ENCODE measurements around the gene NLGN1.

Gene NLGN1

DNA sequence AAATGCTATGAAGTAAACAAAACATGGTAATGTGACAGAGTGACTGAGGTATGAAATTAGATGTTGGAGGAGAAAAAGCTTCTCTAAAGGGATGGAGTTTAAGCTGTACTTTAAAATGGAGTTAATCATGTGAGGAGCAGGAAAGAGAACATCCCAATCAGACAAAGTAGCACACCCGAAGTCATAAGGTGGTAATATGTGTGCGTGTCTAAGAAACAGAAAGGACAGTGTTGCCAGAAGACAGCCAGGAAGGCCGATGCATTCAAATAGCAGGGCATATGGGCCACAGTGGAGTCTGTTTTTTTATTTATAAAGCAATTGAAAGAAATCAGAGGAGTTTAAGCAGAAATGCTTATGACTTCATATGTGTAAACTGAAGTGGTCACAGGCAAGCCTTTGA lies 376.3 kb downstream of the NLGN1 start:
- DNase-seq = no peak

DNA sequence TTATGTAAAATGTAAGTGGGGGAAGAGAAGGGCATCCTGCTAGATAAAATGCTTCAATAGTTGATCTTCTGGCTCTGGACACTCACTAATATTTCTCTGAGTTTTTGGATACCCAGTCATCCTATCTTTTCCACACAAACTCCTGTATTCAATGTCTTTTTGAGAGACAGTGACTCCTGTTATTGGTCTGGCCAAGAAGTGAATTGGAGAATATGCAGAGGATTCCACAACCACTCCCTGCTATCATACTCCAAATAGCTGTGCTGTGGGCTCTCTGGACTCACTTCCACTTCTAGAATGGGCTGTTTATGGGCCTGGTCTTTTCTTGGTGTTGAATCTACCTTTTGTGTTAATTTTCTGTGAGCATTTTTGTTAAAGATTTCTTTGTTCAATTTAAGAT lies 376.8 kb downstream of the NLGN1 start:
- DNase-seq = no peak

DNA sequence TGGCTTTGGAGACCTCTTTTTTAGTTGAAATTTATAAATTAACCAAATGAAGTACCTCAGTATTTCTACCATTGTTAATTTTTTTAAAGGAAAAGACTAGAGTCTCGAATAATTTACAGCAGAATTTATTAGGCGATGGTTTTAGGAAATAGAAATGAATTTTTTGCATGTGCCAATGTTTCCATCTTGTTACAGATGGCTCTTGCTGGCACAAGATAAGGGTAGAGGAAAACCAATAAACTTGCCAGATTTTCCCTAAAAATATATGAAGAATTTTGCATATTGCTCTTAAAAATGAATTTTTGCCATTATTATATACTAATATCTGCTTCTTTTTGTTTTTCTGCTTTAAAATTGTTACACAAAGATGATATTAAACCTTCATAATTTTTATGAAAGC lies 380.7 kb downstream of the NLGN1 start:
- no peak for DNase-seq

DNA sequence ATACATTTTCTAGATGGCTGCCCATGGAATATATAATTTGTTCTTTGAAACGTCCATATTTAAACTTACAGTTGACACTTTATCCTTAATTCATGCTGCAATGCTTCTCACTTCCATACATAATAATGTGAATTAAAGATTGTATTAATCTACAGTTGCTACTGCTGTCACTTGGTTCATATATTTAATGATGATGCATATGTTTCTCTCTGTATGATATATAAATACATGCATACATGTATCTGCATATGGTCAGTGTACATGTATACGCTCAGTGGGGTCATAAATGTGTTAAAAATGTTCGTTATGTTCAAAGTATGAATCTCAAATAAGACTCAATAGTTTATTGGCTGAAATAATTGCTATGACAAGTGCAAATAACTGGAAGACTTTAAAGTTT lies 382.5 kb downstream of the NLGN1 start:
- no peak for DNase-seq

DNA sequence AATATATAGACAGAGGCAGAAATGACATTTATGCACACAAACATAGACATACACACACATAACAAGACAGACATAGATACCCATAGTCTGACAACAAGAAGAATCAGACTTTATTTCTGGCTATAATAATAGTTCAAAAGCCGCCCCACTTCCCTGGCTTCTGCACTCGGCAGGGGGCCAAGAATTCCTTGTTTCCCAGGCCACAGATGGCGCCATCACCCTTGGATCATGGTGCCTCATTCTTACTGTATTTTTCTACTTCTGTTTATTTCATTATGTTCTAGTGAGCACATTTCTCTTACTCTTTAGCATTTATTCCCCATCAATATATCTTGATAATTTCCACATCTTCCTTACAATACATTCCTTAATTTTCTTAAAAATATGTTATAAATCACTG lies 387.5 kb downstream of the NLGN1 start:
- DNase-seq = no peak

DNA sequence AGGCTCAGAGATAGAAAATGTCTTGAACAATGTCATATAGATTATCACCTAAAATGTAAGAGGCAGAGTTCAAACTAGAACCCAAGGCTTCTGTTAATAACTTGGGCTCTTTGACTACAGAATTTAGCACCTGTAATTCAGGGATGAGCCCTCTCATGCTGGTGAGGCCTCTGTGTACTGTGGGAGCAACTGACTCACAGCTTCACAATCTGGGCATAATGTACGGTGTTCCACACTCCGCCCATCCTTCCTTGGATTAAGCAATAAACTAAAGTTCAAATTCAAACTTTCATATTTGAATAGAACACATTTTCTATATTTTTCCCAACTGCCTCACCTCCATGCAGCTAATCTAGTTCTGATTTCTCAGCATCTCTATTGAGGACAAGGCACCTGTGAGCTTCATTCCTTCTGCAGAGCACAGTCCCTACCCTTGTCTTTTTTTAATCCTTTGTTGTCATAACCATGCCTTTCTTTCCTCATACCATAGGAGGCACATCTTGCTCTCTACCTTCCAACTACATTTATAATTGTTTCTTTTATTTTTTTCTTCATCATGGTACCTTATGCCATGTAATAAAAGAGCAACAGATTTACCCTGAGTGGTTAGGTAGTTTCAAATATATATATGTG lies 392.1 kb downstream of the NLGN1 start:
- no peak for DNase-seq

DNA sequence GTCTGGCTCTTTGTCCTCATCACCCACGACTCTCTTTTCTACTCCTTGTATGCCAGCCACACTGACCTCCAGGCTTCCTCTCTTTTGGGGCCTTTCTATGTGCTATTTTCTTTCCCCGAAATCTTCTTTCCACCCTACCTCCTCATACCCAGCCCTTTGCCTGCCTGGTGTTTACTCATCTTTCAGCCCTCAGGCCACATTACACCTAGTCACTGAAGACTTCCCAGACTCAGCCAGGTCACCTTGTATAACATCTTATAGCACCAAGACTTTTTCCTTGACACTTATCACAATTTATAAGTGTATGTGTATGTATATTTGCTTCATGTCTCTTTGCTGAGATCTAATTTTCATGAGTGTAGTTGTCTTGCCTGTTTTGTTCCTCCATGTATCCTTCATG lies 396.4 kb downstream of the NLGN1 start:
- DNase-seq = no peak

DNA sequence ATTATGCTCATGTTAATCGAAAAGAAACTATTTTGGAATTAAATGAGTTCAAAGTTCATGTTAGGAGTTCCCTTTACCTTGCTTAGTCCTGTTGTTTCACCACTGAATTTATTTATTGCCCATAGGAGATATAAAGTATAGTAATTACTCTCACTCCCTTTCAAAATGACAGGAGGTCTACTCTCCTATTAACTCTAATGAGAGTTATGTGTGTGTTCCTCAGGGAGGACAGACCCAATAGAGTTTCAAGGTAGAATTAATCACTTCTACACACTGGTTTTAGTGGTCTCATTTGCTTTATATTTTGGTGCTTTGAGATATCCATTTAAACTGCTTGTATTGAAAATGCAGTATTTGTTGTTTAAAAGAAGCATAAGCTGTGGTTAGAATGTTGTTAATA lies 398.9 kb downstream of the NLGN1 start:
- no peak for DNase-seq

DNA sequence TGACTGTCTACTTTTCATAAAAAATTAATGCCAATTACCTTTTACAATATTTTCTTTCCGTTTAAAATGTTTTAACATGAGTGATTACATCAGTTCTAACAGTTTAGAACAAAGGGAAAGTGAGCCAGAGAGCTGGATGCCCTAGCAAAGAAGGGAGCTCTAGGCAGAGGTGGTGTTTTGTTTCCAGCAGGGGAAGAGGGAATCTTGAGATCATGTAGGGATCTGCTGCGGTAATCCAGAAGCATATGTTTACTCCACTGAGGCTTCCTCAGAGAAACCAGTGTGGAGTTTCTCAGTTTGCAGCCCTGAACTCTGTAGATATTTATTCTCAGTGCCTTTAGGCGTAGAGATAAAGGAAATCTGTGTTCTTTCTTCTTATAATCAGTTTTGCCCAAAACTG lies 399.3 kb downstream of the NLGN1 start:
- DNase-seq = no peak

DNA sequence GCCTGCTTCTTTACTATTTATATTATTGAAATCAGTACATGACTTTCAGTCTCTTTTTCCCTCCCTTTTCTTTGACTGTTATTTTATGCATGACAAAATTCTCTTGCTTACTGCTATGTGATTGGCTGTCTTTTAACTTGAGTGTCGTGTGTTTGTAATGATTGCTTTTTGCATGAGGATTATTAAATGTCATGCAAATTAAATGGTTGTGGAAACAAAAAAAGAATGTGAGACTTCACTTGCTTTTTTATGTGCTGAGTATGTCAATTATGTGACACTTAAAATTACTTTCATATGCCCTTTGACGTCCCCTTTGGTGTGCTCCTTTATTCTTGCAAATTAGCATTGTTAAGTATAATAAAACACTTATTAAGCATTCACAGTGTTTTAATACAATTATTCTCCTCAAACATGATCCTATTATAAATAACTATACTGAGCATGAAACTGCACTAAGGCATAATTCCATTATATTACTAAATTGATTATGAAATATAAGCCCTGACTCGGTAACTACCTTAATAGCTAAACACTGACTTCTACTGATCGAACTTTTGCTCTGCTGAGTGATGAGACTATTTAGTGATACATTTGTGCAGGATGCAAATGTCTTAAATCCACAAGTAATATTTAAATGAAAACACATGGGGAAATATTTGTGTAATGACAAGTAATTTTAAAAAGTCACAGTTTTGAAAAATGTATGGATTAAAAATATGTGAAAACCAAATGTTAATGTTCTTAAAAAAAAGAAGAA lies 401.7 kb downstream of the NLGN1 start:
- no peak for DNase-seq

DNA sequence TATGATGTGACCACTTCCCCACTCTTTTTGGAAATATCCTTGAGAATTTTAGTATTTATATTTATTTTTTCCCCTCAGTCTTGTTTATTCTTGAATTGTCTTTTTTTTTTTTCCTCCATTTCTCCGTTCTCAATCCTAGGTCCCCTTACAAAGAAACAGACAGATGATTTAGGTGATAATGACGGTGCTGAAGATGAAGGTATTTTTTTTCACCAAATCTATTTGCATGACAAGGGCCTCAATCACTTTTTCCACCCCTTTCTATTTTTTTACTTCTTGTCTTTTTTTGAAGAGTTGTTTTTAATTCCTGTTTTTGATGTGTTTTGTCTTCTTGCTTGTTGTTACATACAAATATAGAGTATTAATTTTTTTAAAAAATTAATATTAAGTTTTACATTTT lies 402.6 kb downstream of the NLGN1 start:
- no peak for DNase-seq

DNA sequence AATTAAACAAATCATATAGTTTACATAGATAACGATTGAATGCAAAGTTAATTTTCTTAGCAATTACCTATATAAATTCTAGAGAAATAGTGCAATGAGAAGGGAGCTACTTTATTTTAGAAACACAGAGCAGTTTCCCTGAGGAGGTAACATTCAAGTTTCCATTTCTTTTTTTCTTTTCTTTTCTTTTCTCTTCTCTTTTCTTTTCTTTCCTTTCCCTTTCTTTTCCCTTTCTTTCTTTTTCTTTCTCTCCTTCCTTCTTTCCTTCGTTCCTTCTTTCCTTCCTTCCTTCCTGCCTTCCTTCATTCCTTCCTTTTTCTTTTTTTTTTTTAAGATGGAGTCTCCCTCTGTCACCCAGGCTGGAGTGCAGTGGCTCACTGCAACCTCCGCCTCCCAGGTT lies 417.3 kb downstream of the NLGN1 start:
- DNase-seq = no peak

DNA sequence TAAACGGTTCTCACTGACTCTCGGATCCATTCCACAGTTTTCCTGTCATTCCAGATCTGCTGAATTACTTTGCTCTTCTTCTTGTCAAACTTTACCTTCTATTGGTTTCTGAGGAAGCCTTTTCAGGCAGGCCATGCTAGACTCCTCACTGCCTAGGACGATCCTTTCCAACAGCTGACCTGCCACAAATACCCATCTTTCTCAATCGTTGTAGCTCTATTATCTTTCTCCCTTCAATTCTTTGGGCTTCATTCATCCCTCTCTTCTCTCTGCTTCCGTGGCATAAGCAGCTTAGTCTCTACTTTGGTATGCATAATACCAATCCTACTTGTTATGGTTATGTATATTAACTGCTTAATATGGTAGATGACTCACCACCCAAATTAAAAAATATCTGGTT lies 421.8 kb downstream of the NLGN1 start:
- no peak for DNase-seq

DNA sequence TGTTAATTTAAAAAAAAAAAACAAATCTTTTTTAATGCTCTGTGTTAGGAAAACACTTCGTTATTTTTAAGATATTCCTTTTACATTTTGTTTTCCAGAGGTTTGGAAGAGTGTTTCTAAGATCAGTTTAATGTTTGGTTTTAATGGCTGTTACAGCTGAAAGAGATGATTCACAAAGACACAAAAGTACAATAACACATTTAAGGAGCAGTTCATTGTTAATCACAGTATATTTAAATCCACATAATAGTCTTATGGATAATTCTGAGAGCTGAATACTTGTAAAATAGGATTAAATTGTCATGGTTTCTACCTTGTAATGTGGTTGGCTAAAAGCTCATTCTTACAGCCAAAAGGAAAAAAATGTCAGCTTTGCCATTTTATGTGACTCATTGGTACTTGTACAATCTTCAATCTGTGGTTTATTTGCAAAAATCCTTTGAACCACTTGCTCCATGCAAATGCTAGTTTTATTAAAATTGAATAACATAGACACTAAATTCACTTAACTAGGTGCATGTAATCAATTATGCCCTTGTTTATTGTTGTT lies 426.4 kb downstream of the NLGN1 start:
- DNase-seq = no peak

DNA sequence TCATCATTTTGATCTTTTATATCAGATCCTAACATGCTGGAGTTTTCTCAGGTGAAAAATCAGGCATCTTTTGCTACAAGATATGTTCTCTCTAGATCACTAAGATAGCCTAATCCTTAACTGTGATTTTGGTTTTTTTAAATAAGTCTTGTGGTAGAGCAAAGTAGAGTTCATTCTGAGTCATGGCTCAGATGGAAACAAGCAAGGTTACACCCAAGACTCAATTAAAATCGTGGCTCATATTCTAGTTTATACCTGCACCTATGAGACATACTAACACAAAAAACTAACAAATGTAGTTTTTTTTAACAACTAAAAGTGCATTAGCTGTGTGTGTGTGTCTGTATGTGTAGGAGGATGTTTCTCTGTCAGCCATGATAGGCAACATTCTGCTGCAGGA lies 428.2 kb downstream of the NLGN1 start:
- DNase-seq = no peak

DNA sequence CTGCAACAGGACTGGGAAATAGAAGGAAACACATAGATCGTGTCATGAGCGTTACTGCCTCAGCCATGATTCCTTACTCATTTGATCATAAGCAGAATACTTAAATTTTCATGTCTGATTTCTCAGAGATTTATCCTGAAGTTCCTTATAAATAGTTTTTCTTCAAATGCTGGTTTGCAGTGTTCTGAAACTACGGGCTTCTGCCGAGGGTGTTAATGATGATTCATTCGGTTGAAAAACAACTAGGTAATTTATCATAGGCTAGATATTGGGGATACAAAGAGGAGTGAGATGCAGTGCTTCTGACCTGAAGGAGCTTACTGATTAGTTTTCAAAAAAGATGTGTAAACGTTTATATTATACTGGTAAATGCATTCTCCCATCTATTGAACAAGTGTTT lies 428.9 kb downstream of the NLGN1 start:
- DNase-seq = no peak

DNA sequence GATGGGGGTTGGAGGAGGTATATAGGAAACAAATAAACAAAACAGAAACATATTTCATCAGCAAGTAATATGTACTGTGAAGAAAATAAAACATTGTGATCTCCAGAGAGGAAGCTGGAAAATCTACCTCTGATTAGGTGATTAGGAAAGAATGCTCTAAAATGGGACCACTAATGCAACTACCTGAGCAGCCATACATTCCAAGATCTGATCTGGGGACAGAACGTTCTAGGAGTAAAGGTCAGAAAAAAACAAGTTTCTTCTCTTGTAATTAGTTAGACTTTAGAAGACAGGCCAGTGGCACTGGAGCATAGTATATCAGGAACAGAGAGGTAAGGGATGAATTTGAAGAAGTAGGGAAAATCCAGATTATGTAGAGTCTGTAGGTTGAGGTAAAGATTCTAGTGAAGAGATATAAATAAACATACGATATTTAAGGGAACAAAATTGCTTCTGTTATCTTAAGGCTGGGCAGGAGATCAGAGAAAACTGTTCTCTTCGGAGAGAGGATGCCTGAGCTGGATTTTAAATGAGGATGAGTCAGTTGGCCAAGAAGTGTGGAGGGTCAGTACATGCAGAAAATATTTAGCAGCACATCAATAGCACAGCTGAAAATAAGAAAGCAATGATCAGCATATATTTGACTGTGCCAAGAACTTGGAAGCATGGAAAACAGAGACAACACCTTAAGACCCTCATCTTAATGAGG lies 429.5 kb downstream of the NLGN1 start:
- no peak for DNase-seq

DNA sequence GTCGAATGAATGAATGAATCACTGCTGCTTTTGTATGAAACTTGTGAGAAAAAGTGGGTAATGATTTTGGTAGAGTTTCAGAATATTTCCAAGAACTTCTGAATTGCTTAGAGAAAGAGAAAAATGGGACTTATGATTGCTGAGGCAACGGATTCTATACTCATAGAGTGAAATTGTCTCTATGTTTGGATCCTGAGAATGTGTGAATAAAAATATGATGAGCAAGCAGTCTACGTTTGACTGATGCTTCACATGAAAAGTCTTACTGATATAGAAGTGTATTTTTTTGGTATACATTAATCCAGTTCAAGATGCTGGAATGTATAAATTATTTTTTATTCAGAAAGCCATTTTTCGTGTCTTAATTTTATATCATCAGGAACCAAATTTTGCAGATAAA lies 441.1 kb downstream of the NLGN1 start:
- no peak for DNase-seq

DNA sequence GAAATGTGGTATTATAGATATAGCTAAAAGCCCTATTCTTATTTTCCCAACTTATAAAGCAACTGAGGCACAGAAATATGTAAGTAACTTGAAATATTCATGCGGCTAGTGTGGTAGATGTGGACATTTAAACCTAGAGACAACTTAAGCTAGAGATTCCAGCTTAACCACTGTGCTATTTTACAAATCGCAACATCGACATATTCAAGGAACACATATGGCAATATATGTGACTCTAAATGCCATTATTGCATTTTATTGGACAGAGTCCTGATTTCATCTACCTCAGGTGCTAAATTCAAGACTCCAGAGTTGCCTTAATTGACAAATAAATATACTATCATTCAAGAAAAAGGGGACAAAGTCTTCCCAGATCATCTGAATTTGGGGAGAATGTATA lies 442.3 kb downstream of the NLGN1 start:
- no peak for DNase-seq

DNA sequence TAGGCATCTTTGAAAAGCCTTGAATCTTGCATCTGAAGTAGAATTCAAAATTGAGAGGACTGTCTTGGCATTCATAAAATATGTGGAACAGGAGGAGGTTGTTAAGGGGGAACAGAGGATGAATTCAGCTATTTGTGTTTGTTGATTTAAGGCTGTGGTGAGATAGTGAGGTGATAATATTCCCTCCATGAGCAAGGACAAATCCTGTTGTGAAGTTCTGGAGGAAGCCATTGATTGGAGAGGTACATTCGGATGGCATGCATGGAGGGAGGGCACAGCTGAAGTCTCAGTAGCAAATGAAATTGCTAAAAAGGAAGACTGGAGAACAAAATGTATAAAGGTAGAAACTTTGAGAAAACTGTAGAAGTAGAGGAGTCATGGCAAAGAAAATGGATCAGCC lies 443.8 kb downstream of the NLGN1 start:
- DNase-seq = no peak

DNA sequence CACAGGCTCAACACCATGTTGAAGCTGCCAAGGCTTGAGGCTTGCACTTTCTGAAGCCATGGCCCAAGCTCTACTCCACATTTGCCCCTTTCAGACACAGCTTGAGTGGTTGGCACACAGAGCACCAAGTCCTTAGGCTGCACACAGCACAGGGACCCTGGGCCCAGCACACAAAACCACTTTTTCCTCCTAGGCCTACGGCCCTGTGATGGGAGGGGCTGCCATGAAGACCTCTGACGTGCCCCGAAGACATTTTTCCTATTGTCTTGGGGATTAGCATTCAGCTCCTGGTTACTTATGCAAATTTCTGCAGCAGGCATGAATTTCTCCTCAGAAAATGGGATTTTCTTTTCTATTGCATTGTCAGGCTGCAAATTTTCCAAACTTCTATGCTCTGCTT lies 445.5 kb downstream of the NLGN1 start:
- no peak for DNase-seq

DNA sequence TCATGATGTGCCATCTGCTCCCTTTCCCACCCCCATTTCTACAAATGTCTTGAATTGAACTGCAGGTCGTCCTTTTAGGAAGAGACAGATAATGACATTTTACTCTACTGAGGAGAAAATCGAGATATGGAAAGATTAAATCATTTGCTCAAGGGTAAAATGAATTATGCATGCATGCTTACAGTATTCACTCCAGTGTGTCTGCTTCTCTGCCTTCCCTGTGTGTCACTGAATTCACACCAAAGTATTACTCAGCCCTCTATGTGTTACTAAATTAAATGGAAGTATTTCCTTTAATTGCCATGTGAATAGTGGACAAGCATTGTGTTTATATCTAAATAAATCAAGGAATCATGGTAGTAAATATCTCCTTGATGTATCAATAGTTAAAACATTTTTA lies 449.0 kb downstream of the NLGN1 start:
- no peak for DNase-seq

DNA sequence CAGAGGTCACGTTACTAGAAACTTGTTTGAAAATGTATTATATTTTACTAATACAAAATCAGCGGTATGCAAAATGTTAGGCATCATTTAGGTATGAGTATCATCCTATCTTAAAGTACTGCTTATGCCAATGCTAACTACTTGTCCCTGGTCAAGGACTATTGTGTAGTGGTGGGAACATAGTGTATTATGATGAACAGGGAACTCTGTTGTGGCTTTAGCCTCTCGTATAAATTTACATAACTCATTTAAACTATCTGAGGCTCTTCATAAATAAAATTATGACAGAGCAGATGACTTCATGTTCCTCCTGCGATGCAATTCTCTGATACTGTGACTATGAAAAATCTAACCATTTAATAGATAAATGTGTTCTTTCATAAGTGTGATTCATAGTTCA lies 451.9 kb downstream of the NLGN1 start:
- DNase-seq = no peak

DNA sequence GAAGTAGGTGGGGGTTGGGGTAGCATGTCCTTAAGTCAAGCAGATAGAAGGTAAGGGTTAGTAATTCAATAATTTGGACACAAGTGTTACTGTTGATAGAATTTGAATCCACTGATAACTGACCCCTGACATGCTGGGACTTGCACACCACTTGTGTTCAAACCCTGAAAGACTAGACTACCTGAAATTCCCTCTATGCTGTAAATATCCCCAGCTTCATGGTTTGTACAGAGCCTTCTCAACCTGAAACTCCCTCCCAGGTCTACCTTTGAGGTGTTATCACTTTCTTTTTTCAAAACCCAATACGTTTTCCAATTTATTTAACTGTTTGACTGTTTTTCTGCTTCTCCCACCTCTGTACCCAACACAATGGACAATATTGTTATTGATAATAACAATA lies 459.6 kb downstream of the NLGN1 start:
- no peak for DNase-seq

Measured in NCI-H2029 treated with DMSO at 0.1 percent for 48 hours (cell line).